ENCODE measurements around the gene PTPRK. TPM values are rescaled to one million over a fixed set of nuclear protein-coding genes. Genes with fewer than 3 reads are reported as not detected.

PTPRK gene
- total RNA-seq, 4 donors from 2014 or later = 88.0 to 187 (median 136) TPM

- Histone ChIP-seq H3K27me3 (no peaks in the 10 kb centered on the region), H3K4me3 (no peak overlapping the region), H3K4me1 (peaks cover 0 to 2% (median 0%) of the 10 kb centered on the region in 4 donors), H3K27ac (no peak overlapping the region), H3K36me3 (no peaks in the 10 kb centered on the region), H3K9me3 (no peaks in the 10 kb centered on the region)
- intact Hi-C loops (cut with DNase I; ENCODE audit: low total_unique reads) = no loop called here
- TF ChIP-seq POLR2A (IDR thresholded peaks at IDR 0.05) (no peak), CTCF (IDR thresholded peaks at IDR 0.05) (no peak)
- in situ Hi-C loops (cut with MboI; ENCODE audit: low pct_ligation_motif_present in 1 of 4, low pct_unique_long_range_greater_than_20kb in 1 of 4, low sequenced_read_pairs in 3 of 4) = no loop called here
- no peak for DNase-seq
Measured at GRCh38 chr6:128314190-128314589, 206.2 kb downstream of the PTPRK start.

GRCh38 chr6:128311944-128312570, 208.3 kb downstream of the PTPRK start:
- Histone ChIP-seq H3K36me3 (no peaks in the 10 kb centered on the region), H3K27me3 (no peaks in the 10 kb centered on the region), H3K27ac (no peak overlapping the region), H3K9me3 (no peaks in the 10 kb centered on the region), H3K4me1 (peaks cover 0 to 2% (median 0%) of the 10 kb centered on the region in 4 donors), H3K4me3 (no peak overlapping the region)
- intact Hi-C loops (cut with DNase I; ENCODE audit: low total_unique reads) = no loop called here
- TF ChIP-seq POLR2AphosphoS5 (IDR thresholded peaks at IDR 0.05) = no peak
- no peak for TF ChIP-seq POLR2A (IDR thresholded peaks at IDR 0.05)
- TF ChIP-seq CTCF (IDR thresholded peaks at IDR 0.05) = no peak
- no peak for TF ChIP-seq EP300 (IDR thresholded peaks at IDR 0.05; ENCODE audit: low read depth)
- 76 to 79% methylated on average over 2 to 3 of the region's 3 CpGs for WGBS, 2 donors (ENCODE audit: low coverage in 1 of 2)
- no peak for DNase-seq
- in situ Hi-C loops (cut with MboI; ENCODE audit: low pct_ligation_motif_present in 1 of 4, low pct_unique_long_range_greater_than_20kb in 1 of 4, low sequenced_read_pairs in 3 of 4) = no loop called here

GRCh38 chr6:128310451-128310850, 209.9 kb downstream of the PTPRK start:
- Histone ChIP-seq H3K4me3 (no peak overlapping the region), H3K27ac (no peak overlapping the region), H3K4me1 (peaks cover 0 to 2% (median 0%) of the 10 kb centered on the region in 4 donors), H3K27me3 (no peaks in the 10 kb centered on the region), H3K9me3 (no peaks in the 10 kb centered on the region), H3K36me3 (no peaks in the 10 kb centered on the region)
- no peak for DNase-seq
- TF ChIP-seq POLR2AphosphoS5 (IDR thresholded peaks at IDR 0.05) (no peak), CTCF (IDR thresholded peaks at IDR 0.05) (no peak), POLR2A (IDR thresholded peaks at IDR 0.05) (no peak), EP300 (IDR thresholded peaks at IDR 0.05; ENCODE audit: low read depth) (no peak)
- in situ Hi-C loops (cut with MboI; ENCODE audit: low pct_ligation_motif_present in 1 of 4, low pct_unique_long_range_greater_than_20kb in 1 of 4, low sequenced_read_pairs in 3 of 4) (no loop called here), intact Hi-C loops (cut with DNase I; ENCODE audit: low total_unique reads) (no loop called here)
- WGBS, 2 donors (ENCODE audit: low coverage in 1 of 2) = 79 to 86% methylated on average over 1 to 2 of the region's 2 CpGs

GRCh38 chr6:128307671-128308070, 212.7 kb downstream of the PTPRK start:
- Histone ChIP-seq H3K4me3 (no peak overlapping the region), H3K4me1 (peaks cover 0 to 4% (median 0%) of the 10 kb centered on the region in 4 donors), H3K27me3 (no peaks in the 10 kb centered on the region), H3K9me3 (no peaks in the 10 kb centered on the region), H3K36me3 (no peaks in the 10 kb centered on the region), H3K27ac (no peak overlapping the region)
- in situ Hi-C loops (cut with MboI; ENCODE audit: low pct_ligation_motif_present in 1 of 4, low pct_unique_long_range_greater_than_20kb in 1 of 4, low sequenced_read_pairs in 3 of 4) (no loop called here), intact Hi-C loops (cut with DNase I; ENCODE audit: low total_unique reads) (no loop called here)
- no peak for DNase-seq
- TF ChIP-seq POLR2A (IDR thresholded peaks at IDR 0.05) (no peak), EP300 (IDR thresholded peaks at IDR 0.05; ENCODE audit: low read depth) (no peak), POLR2AphosphoS5 (IDR thresholded peaks at IDR 0.05) (no peak), CTCF (IDR thresholded peaks at IDR 0.05) (no peak)

Measured in transverse colon (tissue), 4 donors.